Fibroblast of skin of right biceps (primary cell): ENCODE measurements around the gene PNMA6A.
"Not testable (repeated sequence)": the region's sequence is repeated elsewhere in the genome, so short reads cannot be mapped to it uniquely, and the experiment has no call there.

Experiments
- DNase-seq: peaks from one replicate; pipeline ENCODE4 v3.0.0-alpha.2; 2013

PNMA6A gene

DNA sequence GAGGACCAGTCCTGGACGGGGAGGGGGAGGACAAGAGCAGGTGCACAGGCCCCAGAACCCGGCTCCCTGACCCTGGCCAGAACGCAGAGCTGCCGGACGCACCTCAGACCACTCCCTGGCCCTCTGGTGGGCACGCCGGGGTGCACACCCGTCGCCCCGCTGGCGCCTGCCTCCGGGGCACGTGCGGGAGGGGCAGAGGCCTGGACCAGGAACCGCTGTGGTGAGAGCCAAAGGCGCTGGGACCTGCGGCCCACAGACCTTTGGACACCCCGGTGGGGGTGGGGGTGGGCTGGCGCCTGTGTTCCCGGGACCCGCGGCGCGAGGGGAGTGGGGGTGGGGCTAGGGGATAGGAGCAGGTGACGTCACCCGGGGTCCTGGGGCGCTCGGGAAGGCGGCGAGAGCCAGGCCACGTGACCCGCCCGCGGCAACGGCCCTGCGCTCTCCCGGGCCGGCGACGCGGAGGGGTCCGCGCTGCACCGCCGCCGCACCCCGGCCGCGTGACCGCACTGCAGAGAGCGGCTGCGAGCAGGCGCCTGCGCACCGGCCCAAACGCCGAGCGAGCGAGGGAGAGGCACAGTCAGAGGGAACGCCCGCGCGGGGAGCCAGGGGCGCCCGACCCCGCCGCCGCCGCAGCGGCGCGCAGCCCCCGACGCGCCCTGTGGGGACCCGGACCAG, at the start of gene PNMA6A:
TSS of gene PNMA6A (plus strand) at position 546 of the 675 bp plus-strand sequence. CDS start 609 bp downstream, outside the sequence.
- not testable (repeated sequence) for DNase-seq

DNA sequence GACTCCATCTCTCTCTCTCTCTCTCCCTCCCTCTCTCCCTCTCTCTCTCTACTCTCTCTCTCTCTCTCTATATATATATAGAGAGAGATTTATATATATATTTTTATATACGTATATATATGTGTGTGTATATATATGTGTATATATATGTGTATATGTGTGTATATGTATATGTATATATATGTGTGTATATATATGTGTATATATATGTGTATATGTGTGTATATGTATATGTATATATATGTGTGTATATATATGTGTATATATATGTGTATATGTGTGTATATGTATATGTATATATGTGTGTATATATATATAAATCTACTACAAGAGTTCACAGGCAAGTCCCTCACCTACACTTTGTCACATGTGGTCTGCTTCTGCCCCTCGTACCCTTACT, 45.8 kb upstream of the PNMA6A start:
- not testable (repeated sequence) for DNase-seq

DNA sequence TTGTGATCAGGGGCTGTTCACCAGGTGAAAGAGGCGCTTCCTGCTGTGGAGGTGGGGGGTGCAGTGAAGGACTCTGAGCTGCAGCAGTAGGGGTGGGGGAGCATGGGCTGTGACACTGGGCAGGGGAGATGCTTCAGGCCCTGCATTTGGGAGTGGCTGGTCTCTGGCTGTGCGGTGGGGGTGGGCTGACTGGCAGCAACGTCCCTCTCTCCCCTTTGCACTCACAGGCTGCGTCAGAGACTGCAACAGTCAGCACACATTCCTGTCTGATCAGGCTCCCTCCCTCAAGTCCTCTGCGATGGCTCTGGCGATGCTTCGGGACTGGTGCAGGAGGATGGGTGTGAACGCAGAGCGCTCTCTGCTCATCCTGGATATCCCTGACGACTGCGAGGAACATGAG, 43.8 kb upstream of the PNMA6A start:
- DNase-seq: not testable (repeated sequence)

DNA sequence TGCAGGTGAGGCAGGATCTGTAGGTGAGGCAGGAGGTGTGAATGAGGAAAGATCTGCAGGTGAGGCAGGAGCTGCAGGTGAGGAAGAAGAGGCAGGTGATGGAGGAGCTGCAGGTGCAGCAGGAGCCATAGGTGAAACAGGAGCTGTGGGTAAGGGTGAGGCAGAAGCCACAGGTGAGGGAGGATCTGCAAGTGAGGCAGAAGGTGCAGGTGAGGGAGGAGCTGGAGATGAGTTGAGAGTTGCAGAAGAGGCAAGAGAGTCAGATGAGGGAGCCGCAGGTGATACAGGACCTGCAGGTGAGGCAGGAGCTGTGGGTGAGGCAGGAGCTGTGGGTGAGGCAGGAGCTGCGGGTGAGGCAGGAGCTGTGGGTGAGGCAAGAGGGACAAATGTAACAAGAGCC, 43.1 kb upstream of the PNMA6A start:
- DNase-seq: no peak

DNA sequence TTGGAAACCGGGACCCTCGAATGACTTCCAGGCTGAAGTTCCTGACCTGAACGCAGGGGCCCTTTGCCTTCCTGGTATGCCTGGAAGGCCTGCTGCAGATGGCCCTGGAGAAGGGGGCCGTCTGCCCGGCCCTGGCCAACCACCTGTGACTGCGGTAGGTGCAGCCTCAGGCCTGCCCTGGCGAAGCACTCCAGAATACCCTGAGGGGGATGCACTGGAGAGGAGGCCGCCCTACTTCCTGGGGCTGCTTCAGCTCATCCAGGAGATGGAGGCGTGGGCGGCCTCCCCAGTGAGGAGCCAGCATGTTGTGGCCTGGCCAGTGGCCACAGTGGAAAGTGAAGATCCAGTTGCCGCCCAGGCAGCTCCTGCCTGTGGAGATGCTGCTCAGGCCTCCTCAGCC, 42.4 kb upstream of the PNMA6A start:
- DNase-seq: no peak

DNA sequence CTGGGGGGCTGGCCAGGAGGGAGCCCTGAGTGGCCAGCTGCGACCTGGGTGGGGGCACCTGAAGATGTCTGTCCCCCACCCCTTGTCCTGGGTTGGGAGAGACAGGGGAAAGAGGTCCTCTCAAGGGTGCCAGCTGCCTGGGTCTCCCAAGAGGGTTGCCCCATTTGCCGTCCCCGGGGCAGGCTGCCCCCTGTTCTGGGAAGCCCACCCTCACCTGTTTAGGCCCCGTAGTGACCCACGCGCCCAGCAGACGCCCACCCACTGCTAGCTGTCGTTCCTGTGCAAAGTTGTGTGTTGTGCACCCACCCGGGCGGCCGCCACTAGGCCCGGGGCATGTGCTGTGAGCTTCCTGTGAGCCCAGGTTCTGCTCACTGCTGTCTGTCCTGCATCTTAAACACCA, 41.5 kb upstream of the PNMA6A start:
- DNase-seq: no peak

DNA sequence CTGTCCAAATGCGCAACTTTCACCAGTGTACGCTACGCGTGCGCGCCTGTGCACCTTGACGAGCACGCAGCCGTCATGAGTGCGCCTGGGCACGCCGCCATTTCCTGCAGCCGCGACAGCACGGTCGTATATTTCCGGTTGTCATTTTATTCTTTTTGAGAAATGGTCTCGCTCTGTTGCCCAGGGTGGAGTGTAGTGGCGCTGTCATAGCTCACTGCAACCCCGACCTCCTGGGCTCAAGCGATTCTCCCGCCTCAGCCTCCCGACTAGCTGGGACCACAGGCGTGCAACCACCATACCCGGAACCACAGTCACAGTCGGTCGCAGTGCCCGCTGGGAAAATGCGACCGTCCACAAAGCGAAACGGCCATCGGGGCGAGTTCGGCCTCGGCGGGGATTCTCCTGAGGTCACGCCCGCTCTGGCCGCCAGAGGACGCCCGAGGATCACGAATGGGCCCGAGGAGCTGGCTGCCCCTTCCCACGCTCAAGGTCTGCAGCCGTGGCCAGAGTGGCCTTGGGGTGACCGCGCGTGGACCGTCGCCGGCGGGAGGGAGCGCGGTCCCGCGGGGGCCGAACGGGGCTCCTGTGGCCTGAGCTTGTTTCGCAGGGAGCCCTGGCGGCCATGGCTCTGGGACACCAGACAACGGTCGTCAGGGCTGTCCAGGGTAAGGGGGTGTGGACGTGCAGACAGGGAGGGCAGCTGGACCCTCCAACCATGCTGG, 39.7 kb upstream of the PNMA6A start:
- DNase-seq: peak; percentile 59

DNA sequence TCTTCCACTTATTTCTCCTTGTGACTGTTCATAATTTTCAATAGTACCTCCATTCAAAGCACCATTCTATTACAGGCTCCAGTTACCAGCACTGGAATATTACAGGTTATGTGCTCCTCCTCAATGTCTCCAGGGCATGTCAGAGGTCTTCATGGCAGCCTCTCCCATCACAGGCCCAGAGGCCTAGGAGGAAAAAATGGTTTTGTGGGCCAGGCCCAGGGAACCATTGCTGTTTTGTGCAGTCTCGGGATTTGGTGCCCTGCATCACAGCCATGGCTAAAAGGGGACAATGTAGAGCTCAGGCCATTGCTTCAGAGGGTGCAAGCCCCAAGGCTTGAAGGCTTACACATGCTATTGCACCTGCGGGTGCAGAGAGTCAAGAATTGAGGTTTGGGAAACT, 23.2 kb upstream of the PNMA6A start:
- DNase-seq: no peak

DNA sequence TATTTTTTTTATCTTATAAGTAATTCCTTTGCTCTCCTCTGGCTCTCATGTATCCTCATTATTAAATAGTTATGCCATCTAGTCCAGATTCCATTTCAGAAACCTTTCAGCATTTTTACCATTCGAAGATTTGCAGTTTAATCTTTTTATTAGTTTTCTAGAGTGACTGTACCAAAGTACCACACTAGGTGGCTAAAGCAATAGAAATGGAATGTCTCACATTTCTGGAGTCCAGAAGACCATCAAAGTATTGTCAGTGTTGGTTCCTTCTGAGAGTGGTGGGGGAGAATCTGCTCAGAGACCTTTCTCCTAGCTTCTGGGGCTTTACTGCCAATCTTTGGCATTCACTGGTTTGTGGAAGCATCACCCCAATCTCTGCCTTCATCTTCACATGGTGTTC, 19.7 kb upstream of the PNMA6A start:
- no peak for DNase-seq

DNA sequence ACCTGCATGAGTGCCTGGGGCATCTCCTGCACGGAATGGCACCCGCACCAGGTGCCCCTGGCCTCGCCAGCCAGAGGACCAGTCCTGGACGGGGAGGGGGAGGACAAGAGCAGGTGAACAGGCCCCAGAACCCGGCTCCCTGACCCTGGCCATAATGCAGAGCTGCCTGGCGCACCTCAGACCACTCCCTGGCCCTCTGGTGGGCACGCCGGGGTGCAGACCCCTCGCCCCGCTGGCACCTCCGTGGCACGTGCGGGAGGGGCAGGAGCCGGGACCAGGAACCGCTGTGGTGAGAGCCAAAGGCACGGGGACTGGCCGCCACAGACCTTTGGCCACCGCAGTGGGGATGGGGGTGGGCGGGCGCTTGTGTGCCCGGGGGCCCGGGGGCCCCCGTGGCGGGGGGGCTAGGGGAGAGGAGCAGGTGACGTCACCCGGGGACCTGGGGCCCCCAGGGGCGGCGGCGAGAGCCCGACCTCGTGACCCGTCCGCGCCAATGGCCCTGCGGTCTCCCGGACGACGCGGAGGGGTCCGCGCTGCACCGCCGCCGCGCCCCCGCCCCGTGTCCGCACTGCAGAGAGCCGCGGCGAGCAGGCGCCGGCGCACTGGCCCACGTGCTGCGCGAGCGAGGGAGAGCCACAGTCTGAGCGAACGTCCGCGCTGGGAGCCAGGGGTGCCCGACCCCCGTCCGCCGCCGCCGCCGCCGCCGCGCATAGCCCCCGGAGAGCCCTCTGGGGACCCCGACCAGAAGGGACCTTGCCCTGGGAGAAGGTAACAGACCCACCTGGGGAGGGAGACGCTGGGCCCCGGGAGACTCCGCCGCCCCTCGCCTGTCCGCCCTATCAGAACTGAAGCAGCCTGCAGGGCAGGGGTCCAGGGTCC, 16.1 kb upstream of the PNMA6A start, which contains the start of gene PNMA3:
TSS of gene PNMA3 (plus strand) at position 600 of the 879 bp plus-strand sequence. CDS start 586 bp downstream, outside the sequence.
- no peak for DNase-seq

DNA sequence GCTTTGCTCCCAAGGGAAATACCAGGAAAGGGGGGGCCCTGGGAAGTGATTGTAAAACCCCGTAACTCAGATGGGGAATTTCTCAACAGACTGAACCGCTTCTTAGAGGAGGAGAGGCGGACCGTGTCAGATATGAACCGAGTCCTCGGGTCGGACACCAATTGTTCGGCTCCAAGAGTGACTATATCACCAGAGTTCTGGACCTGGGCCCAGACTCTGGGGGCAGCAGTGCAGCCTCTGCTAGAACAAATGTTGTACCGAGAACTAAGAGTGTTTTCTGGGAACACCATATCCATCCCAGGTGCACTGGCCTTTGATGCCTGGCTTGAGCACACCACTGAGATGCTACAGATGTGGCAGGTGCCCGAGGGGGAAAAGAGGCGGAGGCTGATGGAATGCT, 15.0 kb upstream of the PNMA6A start:
- DNase-seq: no peak

DNA sequence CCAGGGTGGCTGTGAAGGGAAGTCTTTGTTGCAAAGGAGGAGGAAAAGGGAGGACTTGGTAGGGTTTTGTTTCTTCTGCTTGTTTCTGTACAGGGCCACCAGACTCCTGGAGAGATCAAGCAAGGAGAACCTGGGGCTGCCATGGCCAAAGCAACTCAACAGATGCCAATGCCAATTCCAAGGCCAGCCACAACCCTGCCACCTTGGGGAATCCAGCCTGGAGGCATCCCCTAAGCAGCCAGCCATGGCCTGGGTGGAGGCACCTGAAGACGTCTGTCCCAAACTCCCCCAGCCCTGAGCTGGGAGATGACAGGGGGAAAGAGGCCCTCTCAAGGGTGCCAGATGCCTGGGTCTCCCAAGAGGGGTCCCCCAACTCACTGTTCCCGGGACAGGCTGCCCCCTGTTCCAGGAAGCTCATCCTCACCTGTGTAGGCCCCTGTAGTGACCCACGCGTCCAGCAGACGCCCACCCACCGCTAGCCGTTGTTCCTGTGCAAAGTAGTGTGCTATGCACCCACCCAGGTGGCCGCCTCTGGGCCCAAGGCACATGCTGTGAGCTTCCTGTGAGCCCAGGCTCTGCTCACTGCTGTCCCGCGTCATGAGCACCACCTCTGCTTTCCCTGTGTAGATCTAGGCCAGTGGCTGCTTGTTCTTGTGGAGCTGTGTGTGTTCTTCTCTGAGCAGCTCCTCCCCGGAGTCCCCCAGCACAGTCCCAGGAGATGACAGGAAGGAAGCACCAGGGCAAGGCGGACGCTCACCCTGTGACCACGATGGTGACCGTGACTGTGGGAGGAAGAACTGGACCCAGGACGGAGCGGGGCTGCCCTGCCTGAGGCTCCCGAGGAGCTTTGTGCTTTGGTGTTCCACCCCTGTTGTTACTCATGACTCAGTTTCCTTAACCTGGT, 12.8 kb upstream of the PNMA6A start:
- DNase-seq: no peak

DNA sequence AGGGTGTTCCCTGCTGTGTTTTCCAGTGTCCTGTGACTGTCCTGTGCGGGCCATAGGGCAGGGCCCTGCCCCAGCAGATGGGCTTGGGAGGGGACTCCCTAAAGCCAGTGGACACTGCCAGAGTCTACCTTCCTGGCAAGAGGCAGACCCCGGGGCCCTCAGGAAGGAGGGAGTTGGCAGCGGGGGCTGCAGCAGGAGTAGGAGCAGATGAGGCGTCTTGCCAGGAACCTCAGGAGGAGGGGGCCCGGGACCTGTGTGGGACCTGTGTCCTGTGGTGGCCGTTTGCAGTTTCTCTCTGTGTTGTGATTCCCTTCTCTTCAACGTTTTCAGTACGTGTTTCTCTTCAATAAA, 12.2 kb upstream of the PNMA6A start:
- DNase-seq: no peak

DNA sequence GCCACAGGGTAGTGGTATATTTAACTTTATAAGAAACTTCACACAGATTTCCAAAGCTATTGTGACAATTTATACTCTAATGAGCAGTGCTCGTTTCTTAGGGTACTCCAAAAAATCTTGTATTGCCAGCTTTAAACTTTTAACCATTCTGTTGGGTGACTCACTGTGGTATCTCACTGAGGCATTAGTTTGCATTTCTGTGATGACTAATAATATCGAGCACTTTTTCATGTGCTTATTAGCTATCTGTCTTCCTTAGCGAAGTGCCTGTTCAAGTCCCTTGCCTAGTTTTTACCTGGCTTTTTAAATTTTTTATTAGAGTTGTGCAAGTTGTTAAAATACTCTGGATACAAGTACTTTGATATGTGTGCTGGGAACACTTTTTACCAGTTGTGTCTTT, 10.5 kb upstream of the PNMA6A start:
- DNase-seq: peak; percentile 61

DNA sequence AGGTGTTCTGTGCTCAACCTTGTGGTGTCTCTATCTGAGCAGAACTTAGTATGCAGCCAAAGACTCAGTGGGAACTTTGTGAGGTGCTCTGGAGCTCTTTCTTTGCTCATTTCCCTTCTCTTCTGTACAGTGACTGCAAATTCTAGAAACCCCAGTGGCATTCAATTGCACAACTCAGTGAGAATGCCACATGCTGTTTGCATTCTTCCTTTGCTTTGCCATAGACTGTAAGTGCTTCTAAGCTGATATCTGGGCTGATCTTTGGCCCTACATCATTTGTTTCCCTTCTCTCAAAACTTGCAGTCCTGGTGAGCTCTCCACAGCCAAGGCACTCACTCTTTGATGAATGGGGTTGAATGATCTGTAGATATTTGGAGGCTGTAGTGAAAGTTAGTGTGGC, 8.9 kb upstream of the PNMA6A start:
- DNase-seq: peak; percentile 7

DNA sequence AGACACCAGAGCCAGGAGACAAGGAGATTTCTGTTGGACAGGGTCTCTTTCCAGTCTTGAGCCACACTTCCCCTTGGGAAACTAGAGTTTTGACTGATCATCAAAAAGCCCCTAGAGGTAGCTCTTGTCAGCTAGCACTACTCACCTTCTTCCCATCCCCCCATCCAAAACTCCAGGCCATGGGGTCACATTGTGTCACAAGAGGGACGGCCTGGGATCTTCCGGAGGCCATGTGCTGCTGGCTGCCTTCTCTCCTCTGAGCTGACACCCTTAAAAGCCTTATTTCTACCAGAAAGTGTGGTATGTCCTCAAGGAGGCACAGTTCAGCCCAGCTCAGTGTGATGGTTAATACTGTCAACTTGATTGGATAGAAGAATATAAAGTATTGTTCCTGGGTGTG, 8.2 kb upstream of the PNMA6A start:
- no peak for DNase-seq

DNA sequence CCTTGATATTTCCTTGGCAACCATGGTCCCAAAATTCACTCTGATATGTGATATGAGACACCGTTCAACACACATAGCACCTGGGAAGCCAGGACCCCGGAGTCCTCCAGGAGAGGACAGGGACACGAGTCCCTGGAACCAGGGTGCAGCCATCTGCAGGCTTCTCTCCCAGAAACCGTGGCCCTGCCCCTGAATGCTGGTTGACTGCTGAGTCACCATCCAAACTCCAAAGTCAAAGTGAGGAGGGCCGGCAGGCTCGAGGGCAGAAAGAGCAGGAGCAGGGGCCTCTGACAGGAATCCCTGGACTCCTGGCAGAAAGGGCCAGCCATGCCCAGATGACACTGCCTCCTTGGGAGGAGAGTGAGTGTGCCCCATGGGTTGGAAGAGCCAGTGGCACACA, 6.9 kb upstream of the PNMA6A start:
- no peak for DNase-seq

DNA sequence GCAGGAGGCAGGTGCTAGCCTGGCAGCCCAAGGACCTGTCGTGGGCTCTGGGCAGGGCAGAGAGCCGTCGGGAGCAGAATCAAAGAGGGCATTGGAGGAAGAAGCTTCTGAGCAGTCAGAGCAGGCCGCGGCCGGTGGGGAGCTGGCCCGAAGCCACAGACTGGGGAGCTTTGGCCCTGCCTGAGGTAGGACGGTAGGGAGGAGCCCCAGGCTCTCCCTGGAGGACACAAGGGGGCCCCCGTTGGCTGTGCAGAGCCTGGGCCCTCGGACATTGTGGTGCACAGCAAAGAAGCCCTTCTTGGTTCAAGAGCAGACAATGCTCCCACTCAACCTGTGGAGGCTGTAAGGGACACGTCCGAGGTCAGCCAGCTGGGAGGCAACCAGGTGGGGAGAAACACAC, 5.9 kb upstream of the PNMA6A start:
- not testable (repeated sequence) for DNase-seq

DNA sequence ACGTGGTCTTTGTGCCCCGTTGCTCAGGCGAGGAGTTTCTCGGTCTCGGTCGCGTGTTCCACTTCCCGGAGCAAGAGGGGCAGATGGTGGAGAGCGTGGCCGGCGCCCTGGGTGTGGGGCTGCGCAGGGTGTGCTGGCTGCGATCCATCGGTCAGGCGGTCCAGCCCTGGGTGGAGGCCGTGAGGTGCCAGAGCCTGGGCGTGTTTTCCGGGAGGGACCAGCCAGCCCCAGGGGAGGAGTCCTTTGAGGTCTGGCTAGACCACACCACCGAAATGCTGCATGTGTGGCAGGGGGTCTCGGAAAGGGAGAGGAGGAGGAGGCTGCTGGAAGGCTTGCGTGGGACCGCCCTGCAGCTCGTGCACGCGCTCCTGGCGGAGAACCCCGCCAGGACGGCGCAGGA, 1.1 kb downstream of the PNMA6A start:
- not testable (repeated sequence) for DNase-seq

DNA sequence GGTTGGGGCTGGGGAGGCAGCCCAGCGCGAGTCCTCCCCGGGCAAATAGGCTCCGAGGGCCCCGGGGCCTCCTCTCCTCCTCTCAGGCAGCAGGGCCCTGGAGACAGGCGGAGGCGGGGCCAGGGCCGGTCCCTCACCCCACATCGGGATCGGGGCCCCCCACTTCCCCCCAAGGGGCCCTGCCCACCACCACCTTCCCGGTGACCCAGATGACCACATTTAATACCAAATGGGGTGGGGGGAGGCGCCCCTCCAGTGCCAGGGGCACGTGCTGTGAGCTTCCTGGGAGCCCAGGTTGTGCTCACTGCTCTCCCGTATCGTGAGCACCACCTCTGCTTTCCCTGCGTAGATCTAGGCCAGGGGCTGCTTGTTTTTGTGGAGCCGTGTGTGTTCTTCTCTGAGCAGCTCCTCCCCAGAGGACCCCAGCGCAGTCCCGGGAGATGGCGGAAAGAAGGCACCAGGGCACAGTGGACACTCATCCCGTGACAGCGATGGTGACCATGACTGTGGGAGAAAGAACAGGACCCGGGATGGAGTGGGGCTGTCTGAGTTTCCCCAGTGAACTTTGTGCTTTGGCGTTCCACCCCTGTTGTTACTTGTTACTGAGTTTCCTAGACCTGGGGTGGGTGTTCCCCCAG, 2.1 kb downstream of the PNMA6A start:
- DNase-seq: no peak

DNA sequence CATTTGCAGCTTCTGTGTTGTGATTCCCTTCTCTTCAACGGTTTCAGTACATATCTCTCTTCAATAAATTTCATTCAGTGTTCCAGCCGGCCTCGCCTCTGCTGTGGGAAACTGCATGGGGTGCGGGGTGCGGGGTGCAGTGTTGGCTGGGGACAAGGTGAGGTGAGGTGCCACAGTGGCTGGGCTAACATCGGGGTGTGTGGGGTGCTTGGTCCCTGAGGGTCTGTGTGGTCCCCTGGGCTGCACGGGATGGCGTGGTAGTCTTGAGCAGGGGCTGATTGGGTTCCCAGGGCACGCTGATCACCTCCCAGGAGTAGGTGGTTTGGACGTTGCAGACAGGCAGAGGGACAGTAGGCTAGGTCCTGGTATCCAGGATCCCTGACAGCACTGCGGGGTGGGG, 2.7 kb downstream of the PNMA6A start:
- DNase-seq: no peak

DNA sequence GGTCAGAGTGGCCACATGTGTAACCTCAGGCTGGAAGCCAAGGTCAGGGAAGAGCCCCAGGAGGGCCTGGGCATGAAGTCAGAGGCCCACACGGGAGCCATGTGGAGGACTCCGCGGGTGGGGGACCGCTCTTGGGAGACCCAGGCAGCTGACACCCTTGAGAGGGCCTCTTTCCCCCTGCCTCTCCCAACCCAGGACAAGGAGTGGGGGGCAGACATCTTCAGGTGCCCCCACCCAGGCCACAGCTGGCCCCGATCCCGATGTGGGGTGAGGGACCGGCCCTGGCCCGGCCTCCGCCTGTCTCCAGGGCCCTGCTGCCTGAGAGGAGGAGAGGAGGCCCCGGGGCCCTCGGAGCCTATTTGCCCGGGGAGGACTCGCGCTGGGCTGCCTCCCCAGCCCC, 3.1 kb downstream of the PNMA6A start:
- no peak for DNase-seq
